ENCODE data around the gene ARV1. TPM values are rescaled to one million over a fixed set of nuclear protein-coding genes. Genes with fewer than 3 reads are reported as not detected.
"Not testable (repeated sequence)": the region's sequence is repeated elsewhere in the genome, so short reads cannot be mapped to it uniquely, and the experiment has no call there.

Gene ARV1
- total RNA-seq, 1 donor from 2014 or later: 14.0 TPM

- Mint-ChIP-seq H3K36me3 (ENCODE audit: low read depth) (peaks cover 2% of the 10 kb centered on the region), H3K4me1 (ENCODE audit: low read depth) (peaks cover 26% of the 10 kb centered on the region), H3K9me3 (ENCODE audit: low read depth) (no peaks in the 10 kb centered on the region), H3K4me3 (ENCODE audit: unreplicated experiment) (peak overlapping the region; percentile 100), H3K27ac (ENCODE audit: unreplicated experiment) (no peak overlapping the region), H3K27me3 (ENCODE audit: low read depth) (no peaks in the 10 kb centered on the region)
- no peak for DNase-seq (ENCODE audit: low spot score)
- TF ChIP-seq CTCF (IDR thresholded peaks at IDR 0.05): no peak
Measured at GRCh38 chr1:230979952-230980351, 1.1 kb downstream of the ARV1 start.

GRCh38 chr1:230982696-230983095, 3.8 kb downstream of the ARV1 start:
- no peak for DNase-seq (ENCODE audit: low spot score)
- Mint-ChIP-seq H3K36me3 (ENCODE audit: low read depth) (no peaks in the 10 kb centered on the region), H3K9me3 (ENCODE audit: low read depth) (no peaks in the 10 kb centered on the region), H3K27me3 (ENCODE audit: low read depth) (no peaks in the 10 kb centered on the region), H3K27ac (ENCODE audit: unreplicated experiment) (no peak overlapping the region), H3K4me1 (ENCODE audit: low read depth) (peaks cover 29% of the 10 kb centered on the region), H3K4me3 (ENCODE audit: unreplicated experiment) (no peak overlapping the region)
- no peak for TF ChIP-seq CTCF (IDR thresholded peaks at IDR 0.05)

GRCh38 chr1:230983811-230984210, 4.9 kb downstream of the ARV1 start:
- TF ChIP-seq CTCF (IDR thresholded peaks at IDR 0.05): no peak
- H3K4me3 Mint-ChIP-seq (ENCODE audit: unreplicated experiment): no peak overlapping the region
- H3K27ac Mint-ChIP-seq (ENCODE audit: unreplicated experiment): no peak overlapping the region
- no peak for DNase-seq (ENCODE audit: low spot score)
- H3K4me1 Mint-ChIP-seq (ENCODE audit: low read depth): peaks cover 27% of the 10 kb centered on the region
- no peaks in the 10 kb centered on the region for H3K36me3 Mint-ChIP-seq (ENCODE audit: low read depth)
- H3K27me3 Mint-ChIP-seq (ENCODE audit: low read depth): no peaks in the 10 kb centered on the region
- no peaks in the 10 kb centered on the region for H3K9me3 Mint-ChIP-seq (ENCODE audit: low read depth)

- not testable (repeated sequence) for H3K36me3 Mint-ChIP-seq (ENCODE audit: low read depth); H3K27ac Mint-ChIP-seq (ENCODE audit: unreplicated experiment); DNase-seq (ENCODE audit: low spot score); H3K27me3 Mint-ChIP-seq (ENCODE audit: low read depth); H3K9me3 Mint-ChIP-seq (ENCODE audit: low read depth); H3K4me3 Mint-ChIP-seq (ENCODE audit: unreplicated experiment)
- H3K4me1 Mint-ChIP-seq (ENCODE audit: low read depth): peaks cover 17% of the 10 kb centered on the region
Measured at GRCh38 chr1:230984622-230985515, 6.0 kb downstream of the ARV1 start.

GRCh38 chr1:230985711-230986110, 6.8 kb downstream of the ARV1 start:
- no peak overlapping the region for H3K4me3 Mint-ChIP-seq (ENCODE audit: unreplicated experiment)
- H3K4me1 Mint-ChIP-seq (ENCODE audit: low read depth): peaks cover 12% of the 10 kb centered on the region
- no peaks in the 10 kb centered on the region for H3K27me3 Mint-ChIP-seq (ENCODE audit: low read depth)
- TF ChIP-seq CTCF (IDR thresholded peaks at IDR 0.05): no peak
- no peaks in the 10 kb centered on the region for H3K36me3 Mint-ChIP-seq (ENCODE audit: low read depth)
- no peaks in the 10 kb centered on the region for H3K9me3 Mint-ChIP-seq (ENCODE audit: low read depth)
- H3K27ac Mint-ChIP-seq (ENCODE audit: unreplicated experiment): no peak overlapping the region
- DNase-seq (ENCODE audit: low spot score): no peak

- Mint-ChIP-seq H3K4me1 (ENCODE audit: low read depth) (peaks cover 18% of the 10 kb centered on the region), H3K9me3 (ENCODE audit: low read depth) (no peaks in the 10 kb centered on the region), H3K4me3 (ENCODE audit: unreplicated experiment) (no peak overlapping the region), H3K36me3 (ENCODE audit: low read depth) (peaks cover 5% of the 10 kb centered on the region), H3K27me3 (ENCODE audit: low read depth) (no peaks in the 10 kb centered on the region), H3K27ac (ENCODE audit: unreplicated experiment) (peak overlapping the region; percentile 43)
- no peak for DNase-seq (ENCODE audit: low spot score)
- TF ChIP-seq CTCF (IDR thresholded peaks at IDR 0.05): no peak
Measured at GRCh38 chr1:230986976-230987375, 8.1 kb downstream of the ARV1 start.
